ENCODE data around the gene KBTBD7.
"Not testable (repeated sequence)": the region's sequence is repeated elsewhere in the genome, so short reads cannot be mapped to it uniquely, and the experiment has no call there.

KBTBD7 gene

DNA sequence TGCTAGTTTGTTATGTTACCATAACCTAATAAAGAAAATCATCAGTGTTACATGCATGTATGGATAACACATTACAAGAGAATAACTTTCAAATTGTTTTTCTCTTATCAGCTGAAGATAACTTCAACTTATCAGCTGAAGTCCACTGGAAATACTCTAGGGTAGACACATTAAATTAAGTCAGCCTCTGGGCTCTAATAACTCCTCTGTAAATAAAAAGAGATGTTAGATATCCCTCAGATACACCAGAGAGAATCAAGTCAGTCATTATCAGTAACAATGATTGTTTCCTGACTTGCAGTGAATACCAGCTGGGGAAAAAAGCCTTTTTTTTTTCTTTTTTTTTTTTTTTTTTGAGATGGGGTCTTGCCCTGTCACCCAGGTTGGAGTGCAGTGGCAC is 1.6 kb upstream of the KBTBD7 start:
- DNase-seq, result no peak

DNA sequence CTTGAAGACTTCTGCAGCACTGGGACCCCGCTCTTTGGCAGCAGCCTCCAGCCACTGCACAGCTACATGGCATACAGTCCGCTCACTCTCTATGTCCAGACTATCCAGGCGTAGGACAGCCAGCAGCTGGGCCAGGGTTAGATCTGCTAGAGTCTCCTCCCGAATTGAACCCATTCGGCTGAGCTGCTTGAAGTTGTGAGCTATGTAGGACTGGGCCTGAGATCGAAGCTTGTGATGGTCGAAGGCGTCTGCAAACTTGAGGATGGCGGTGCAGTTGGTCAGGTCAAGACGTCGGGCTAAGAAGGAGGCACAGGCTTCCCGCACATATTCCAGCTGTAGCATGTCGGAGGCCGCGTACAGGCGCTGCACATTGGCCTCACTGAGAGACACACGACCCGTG is 900 bp downstream of the KBTBD7 start:
- DNase-seq, result no peak

DNA sequence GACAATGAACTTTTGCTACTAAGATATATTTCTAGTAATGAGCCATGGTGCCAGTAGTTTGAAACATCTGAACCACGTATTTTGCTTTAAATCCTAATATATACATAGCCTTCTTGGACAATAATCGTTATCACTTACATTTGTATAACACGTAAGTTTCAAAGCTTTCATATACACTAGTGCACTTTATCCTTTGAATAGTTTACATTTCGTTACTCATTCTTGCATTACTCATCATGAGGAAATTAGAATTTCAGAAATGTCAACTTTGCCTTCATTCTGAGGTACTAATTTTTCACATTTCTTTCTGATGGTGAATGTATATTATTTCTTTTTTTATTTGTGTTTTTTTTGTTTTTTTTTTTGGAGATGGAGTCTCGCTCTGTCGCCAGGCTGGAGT is 5.8 kb downstream of the KBTBD7 start:
- no peak for DNase-seq

DNA sequence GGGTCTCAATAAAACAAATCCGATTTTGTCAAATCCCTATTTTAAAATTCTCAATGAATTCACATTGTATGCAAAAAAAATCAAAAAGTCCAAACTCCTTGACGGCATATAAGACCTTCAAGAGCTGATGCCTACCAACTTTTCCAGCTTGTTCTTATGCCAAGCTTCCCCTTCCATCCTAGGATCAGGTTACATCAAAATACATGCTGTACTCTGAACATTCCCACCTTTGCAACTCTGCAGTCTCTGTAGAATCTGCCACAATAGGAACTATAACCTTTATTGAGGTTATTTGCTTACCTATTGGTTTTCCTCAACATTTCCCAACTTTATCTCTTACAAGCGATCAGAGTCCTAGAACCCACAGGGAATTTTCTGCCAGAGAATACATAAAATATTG is 7.9 kb downstream of the KBTBD7 start:
- no peak for DNase-seq

DNA sequence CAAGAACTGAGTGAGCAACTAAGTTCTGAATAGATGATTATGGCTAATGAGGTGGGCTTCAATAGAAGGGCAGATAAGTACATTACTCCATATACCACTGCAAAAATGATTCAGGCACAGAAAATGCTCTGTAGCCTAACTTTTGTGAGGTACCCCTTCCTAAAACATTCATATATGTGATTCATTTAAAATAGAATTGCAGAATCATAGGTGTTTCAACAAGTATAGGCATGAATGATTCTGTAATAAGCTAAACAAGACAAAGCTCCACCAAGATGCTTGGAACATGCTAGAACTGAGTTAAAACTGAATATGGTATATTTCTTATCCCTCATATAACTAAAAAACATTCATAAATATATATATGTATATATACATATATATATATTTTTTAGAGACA is 12.1 kb downstream of the KBTBD7 start:
- DNase-seq, result no peak

DNA sequence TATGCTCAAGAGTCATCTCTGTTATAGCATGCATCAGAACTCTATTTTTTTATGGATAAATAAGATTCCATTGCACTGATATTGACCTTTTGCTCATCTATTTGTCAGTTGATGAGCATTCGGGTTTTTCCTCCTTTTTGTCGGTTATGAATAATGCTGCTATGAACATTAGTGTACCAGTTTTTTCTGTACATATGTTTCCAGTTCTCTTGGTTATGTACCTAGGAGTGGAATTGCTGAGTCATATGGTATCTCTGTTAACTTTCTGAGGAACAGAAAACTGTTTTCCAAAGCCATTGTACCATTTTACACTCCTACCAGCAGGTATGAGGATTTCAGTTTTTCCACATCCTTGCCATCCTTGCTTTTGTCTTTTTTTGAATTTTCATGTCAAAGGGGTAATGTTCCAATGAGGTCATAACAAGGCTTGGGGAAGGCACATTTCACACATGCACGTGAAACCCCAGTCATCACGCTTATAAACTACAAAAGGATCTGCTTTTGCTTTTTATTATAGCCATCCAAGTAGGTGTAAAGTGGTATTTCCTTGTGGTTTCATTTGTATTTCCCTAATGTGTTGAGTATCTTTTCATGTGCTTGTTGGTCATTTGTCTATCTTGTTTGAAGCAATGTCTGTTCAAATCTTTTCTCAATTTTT is 14.6 kb downstream of the KBTBD7 start:
- DNase-seq, result no peak

DNA sequence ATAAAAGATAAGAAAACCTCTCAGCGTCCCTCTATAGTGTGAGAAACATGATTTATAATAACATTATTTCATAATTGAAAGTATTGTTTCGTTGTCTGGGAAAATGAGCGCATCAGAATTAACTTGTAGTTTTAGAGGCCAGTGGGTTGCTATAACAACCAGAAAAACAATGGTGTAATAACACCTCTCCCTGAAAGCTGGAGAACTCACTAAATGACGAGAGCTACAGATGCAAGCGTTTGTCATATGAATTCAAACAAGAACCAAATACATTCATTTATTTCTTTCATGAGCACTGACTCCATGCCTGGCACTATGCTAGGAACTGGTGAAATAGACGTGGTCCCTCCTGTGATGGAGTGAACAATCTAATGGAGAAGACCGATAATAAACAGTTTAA is 16.3 kb downstream of the KBTBD7 start:
- DNase-seq, result no peak

DNA sequence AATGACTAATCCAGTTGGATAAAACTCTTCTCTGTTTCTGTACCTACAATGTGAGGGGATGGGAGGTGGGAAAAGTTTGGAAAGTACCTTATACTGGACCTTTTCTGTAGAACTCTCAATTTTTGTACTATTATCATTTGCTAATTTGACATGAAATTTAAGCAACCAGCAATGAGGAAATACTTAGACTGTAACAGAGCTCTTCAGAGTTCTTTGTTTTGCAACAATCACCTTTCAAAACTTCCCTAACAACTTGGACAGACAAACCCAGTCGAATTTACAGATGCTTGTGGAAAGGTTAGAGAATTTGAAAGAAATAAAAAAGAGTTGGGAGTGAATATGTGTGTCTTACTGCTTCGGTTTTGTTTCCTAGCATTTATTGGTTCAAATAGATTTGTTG is 16.8 kb downstream of the KBTBD7 start:
- no peak for DNase-seq

DNA sequence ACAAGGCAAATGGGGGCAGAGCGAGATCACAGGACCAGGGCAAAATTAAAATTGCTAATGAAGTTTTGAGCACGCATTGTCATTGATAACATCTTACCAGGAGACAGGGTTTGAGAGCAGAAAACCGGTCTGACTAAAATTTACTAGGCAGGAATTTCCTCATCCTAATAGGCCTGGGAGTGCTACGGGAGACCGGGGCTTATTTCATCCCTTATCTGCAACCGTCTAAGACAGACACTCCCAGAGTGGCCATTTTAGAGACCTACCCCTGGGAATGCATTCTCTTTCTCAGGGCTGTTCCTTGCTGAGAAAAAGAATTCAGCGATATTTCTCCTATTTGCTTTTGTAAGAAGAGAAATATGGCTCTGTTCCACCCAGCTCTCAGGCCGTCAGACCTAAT is 18.8 kb downstream of the KBTBD7 start:
- not testable (repeated sequence) for DNase-seq

DNA sequence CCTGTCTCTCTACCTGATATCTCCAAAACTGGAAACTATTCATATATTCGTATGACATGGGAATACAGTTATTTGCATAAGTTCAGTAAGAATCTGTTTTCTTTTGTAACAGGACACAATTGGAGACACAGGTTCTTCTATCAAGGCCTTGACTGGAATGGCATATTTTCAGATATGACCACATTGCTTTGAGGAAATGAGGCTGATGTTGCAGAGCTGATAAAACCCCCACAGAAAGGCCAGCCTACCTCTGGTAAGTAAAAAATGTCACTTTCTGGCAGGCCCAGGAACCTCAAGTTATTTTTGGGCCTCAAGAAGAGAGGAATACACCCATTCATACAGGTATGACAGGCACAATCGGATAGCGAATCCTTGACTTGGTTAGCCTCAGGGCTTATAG is 32.2 kb downstream of the KBTBD7 start:
- DNase-seq, result no peak

DNA sequence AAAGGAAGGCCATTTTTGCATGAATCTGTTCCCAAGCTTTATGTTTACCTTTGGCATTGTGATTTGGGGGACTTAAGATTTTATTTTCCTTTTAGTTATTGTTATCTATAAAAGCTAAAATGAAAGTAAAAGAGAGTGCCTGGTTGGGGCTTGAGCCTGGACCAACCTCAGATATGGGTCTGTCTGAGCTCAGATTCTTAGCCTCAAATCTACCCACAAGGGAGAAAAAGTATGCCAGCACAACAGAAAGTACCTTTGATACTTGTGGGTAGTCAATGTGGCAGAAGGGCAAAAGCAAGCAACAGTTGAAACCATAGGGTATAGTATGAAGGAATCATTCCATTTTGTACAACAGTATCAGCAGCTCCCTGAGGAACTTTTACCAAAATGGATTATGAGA is 35.2 kb downstream of the KBTBD7 start:
- no peak for DNase-seq

DNA sequence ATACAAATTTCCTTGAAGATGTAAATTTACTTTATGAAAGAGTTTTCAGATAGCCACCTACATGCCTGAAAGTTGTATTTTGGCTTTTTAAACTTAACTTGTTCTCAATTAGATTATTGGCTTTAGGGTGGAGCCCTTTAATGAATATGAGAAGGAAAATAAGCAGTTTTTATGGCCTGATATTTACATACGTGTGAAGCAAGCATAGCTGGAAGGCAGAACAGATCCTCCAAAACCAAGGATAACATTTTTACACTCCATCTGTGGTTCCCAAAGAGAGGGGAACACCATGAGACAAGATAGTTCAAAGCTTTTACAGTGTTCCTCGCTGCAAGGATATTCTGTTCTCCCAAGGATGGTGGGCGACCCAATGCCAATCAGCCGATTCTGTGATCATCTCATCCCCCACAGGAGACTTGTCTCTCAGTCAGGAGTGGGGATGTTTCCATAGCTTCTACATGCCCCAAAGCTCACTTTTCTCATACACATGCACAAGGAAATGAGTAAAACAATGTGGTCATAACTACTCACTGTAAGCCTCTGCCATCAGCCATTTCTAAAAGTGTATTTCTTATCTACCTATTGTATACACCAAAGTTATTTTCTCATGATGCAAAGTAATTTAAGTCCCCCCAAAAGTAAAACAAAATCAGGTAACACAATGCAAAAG is 37.2 kb downstream of the KBTBD7 start:
- DNase-seq, result no peak

DNA sequence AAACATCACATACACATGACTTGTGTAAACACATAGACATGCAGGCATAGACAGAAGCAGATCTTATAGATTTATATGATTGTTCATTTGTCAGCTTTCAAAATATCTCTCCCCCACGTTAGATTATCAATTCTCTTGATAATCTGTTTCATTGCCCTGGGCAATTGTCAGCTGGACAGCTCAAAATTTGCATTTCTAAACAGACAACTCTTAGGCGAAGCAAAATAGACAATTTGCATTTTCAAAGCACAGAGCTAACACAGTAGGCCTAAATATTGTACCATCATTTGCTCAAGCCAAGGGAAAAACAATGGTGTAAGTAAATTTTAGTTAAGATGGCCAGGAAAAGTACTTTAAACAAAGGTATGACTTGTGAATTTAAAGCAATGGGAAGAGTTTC is 37.7 kb downstream of the KBTBD7 start:
- no peak for DNase-seq

DNA sequence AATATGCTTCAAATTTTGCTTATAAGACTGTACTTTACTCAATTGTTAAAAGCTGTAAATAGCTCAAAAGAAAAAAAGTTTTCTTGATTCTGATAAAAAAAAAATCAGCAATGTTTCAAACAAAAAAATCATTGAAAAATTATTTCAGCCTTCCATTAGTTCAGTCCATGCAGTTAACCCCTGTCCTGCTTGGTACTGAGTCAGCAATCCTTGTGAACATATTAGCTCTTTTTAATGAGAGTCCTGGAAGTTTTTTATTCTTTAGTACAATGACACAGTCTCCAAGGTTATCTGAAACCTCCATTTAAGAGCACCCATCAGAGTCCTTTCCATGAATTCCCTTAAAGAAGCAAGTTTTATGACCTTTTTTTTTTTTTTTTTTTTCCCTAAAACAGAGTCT is 40.3 kb downstream of the KBTBD7 start:
- DNase-seq, result no peak

DNA sequence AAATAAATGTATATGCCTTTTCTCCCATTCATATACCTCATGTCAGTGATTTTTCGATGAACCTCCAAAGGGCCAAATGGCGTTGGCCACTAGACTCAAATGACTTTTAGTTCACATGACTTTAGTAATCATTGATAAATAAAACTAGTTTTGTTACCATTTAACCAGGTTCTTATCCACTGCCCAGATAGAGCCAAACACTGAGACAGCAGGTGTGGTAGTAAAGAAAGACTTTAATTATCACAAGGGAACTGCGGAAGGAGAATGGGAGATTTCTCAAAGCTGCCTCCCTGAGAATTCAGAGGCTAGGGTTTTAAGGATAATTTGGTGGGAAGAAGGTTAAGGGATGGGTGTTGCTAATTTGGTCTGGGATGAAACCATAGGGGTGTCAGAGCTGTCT is 42.4 kb downstream of the KBTBD7 start:
- no peak for DNase-seq

DNA sequence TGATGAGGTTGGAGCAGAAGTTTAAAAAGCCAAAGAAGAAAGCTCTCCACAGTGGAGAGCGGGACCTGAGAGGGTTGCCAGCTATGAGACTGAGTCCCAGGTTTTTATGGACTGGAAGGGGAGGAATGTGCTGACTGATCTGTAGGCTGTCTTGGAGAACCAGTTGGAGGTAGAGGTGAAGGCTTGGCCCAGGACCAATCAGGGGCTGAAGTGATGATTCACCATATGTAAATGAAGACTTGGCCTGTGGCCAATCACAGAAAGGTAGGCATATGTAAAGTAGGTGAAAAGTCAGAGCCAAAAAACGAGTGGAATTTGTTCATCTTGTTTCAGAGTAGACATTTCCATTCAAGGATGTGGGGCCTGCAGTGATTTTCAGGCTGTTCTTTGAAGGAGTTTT is 44.3 kb downstream of the KBTBD7 start:
- DNase-seq, result no peak

DNA sequence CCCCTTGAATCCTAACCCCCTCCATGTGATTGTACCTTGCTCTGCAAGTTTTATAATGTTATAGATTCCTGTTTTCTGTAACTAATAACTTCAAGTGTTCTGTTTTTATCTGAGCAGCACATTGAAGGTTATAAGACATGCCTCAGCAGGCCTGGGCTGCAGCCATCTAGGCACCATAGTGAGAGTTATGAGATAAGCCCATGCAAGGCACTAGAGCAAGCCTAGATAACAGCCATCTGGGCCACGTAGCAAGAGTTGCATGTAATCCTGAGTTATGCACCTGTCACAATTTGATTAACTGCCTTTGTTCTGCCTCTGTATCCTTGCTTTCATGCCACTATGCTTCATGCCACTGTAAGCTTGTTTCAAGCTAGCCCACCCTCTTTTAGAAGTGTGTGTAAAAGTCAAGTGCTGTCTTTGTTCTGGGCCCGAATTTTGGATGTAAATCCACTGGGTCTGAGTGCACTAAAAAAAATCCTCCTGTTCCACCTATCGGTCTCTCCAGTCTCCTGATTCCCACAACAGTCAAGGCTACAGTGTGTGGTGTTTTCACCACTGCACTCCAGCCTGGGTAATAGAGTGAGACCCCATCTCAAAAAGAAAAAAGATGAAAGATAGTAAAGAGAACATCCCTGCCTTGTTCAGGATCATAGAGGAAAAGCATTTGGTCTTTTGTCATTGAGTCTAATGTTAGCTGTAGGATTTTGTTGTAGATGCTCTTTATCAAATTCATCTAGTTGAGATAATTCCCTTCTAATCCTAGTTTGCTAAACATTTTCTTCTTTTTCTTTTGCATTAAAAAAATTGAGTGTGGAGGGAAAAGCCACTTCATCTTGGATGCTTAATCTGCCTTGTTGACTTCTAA is 45.7 kb downstream of the KBTBD7 start:
- DNase-seq, result no peak

DNA sequence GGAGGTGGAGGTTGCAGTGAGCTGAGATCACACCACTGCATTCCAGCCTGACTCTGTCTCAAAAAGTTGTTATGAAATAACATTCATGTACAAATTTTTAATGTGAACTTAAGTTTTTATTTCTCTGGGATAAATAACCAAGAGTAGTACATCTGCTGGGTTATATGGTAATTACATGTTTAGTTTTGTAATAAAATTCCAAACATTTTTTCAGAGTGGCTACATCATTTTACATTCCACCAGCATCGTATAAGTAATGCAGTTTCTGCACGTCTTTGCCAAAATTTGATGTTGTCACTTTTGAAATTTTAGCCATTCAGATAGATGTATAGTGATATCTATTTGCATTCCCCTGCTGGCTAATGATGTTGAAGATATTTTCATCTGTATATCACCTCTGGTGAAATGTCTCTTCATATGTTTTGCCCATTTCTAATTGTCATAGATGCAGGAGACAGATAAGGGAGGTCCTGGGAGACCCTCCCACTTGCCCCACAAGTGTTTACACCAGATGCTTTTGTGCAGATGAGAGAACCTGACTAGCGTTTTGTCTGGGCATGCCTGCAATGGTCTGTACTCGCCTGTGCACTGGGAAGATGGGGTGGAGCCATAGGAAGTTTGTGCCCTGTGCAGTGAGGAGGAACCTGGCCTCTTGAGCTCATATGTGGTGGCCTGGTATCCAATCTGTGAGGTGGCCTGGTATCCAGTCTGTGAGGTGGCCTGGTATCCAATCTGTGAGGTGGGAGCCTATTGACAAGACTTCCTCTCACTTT is 49.0 kb downstream of the KBTBD7 start:
- no peak for DNase-seq

DNA sequence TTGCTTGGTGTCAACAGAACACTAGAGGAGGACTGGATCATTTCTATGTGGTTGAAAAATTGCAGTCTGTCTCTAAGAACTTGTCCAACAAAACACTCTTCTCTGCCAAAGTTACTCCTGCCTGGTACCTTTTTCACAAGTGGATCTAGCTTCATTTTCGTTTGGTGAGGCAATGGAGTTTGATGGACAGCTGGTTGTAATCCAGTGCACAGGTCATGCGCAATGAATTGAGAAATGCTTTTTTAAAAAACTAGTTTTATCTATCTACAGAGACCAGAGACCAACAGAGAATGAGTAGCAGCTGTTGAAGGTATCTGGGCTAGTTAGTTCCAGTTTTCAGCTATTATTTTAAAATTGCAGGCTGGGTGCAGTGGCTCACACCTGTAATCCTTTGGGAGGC is 49.8 kb downstream of the KBTBD7 start:
- DNase-seq, result no peak

All from stimulated activated CD8-positive, alpha-beta memory T cell treated with anti-CD3 and anti-CD28 coated beads, Interleukin-4, amount 100 ng/mL, for 48 hours (primary cell).